HG03439 (cell line): ENCODE results near the gene NBR1.
"Not testable (repeated sequence)": the region's sequence is repeated elsewhere in the genome, so short reads cannot be mapped to it uniquely, and the experiment has no call there.

Experiments used
- ATAC-seq: cut with Tn5 transposase; IDR thresholded peaks from one replicate; pipeline ENCODE4 v1.9.1; 2021; ENCODE audit warnings: mild to moderate bottlenecking, moderate library complexity; ENCODE audit not compliant: unreplicated experiment

Gene NBR1

DNA sequence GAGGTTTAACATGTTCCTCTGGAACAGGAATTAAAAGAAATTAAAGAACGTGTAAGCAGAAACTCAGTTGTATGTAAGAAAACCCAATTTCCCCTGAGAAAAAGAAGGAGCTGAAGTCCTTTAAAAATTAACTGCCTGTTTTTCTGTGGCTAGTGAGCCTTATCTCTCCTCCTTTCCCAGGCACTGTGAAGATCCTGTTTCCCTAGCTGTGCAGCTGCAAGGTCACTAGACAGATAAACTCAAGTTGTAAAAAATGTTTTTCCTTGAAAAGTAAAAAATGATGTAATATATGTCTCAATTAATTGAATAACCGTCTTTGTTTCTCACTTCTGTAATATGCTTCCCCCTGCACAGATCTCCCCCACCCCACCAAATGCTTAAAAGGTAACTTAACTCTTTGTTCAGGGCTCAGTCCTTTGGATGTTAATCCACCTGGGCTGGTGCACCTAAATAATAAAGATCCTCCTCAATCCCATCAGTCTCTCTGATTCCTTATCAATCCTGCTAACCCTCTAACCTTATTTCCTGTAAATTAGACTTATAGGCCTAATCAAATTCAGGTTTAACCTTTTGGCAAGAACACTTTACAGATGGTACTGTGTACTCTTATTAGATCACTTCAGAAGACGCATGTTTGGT is 17.7 kb upstream of the NBR1 start:
- ATAC-seq = not testable (repeated sequence)

- no peak for ATAC-seq
Measured at GRCh38 chr17:43155666-43156065, 15.3 kb upstream of the NBR1 start.

GRCh38 chr17:43159232-43159631 is 11.8 kb upstream of the NBR1 start:
- ATAC-seq = not testable (repeated sequence)

DNA sequence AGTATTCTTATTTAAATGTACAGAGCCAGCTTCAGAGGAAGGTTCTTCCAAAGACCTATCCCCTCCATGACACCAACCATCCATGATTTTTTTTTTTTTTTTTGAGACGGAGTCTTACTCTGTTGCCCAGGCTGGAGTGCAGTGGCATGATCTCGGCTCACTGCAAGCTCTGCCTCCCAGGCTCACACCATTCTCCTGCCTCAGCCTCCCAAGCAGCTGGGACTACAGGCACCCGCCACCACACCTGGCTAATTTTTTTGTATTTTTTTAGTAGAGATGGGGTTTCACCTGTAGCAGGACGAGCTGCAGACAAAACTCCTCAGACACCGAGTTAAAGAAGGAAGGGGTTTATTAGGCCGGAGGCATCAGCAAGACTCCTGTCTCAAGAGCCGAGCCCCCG is 11.1 kb upstream of the NBR1 start:
- not testable (repeated sequence) for ATAC-seq

DNA sequence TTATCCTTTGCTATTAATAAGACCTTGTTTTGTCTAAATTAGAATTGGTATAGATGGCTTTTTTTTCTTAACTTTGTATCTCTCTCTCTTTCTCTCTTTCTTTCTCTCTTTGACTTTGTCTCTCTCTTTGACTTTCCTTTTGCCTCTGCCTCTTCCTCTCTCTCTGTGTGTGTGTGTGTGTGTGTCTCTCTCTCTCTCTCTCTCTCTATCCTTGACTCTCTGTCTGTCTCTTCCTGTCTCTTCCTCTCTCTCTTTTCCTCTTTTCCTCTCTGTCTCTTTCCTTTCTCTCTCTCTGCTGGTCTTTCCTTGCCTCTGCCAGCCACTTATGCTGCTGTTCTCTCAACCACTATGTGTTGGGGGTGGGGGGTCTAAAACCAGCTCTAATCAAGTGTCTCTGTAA is 5.0 kb upstream of the NBR1 start:
- ATAC-seq = not testable (repeated sequence)

- peak; percentile 25 for ATAC-seq
Measured at GRCh38 chr17:43169561-43170139, 1.4 kb upstream of the NBR1 start.

DNA sequence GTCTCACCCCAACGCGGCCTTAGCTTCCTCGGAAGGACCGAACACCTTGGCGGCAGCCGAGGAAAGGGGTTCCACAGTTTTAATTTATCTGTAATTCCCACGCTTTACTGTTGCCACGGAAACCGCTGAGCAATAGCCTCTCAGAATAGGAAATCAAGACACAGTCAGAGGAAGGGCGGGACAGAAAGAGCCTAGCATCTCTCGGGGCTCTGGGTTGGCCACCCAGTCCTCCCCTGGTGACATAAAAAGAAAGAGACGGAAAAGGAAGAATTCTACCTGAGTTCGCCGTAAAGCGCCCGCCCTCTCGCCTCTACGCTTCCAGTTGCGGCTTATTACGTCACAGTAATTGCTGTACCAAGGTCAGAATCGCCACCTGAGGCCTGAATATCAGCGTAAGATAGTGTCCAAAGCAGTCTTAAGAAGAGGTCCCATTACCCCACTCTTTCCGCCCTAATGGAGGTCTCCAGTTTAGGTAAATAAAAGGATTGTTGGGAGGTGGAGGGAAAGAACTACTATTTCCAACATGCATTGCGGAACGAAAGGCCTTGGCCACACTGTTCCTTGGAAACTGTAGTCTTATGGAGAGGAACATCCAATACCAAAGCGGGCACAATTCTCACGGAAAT is 761 bp upstream of the NBR1 start:
- peak; percentile 74 for ATAC-seq

DNA sequence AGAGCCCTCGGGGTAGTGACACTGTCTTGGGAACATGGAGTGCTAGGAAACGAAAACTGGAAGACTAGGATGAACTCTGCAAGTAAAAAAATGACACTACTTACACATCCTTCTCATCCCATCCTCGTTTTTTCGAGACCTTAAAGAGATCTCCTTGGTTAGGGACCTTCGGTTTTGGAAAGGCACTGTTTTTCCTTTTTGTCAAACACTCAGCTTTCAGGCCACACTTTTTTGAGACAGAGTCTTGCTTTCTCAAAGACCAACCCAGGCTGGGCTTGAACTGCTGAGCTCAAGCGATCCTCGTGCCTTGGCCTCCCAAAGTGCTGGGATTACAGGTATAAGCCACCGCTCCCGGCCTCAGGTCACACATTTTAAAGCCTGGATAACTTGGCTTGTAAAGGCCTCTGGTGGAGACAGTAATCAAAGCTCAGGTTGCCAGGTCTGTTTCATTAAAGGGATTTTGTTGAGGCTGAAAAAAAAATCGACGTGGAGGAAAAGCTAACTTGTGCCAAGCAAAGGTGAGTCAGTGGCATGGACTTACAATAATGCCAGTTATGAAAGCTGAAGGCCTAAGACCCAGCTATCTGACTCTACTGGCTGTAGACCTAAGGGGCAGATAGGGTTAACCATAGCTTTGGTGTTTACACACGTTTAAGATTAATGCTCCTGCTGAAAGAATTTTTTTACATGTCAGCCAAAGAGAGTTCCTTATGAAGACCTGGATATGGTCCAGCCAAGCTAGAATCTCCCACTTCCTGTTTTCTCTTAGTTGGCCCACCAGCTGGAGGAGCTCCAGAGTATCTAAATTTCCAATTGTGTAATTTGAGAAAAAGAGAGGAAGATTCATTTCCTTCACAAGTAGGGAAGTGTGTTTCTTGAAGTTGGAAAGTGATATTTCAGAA is 823 bp downstream of the NBR1 start:
- no peak for ATAC-seq

GRCh38 chr17:43175213-43176118 is 4.5 kb downstream of the NBR1 start:
- ATAC-seq = no peak

- no peak for ATAC-seq
Measured at GRCh38 chr17:43176119-43176570, 5.1 kb downstream of the NBR1 start.

- ATAC-seq = no peak
Measured at GRCh38 chr17:43183921-43184320, 12.9 kb downstream of the NBR1 start.

GRCh38 chr17:43186656-43187055 is 15.6 kb downstream of the NBR1 start:
- not testable (repeated sequence) for ATAC-seq

DNA sequence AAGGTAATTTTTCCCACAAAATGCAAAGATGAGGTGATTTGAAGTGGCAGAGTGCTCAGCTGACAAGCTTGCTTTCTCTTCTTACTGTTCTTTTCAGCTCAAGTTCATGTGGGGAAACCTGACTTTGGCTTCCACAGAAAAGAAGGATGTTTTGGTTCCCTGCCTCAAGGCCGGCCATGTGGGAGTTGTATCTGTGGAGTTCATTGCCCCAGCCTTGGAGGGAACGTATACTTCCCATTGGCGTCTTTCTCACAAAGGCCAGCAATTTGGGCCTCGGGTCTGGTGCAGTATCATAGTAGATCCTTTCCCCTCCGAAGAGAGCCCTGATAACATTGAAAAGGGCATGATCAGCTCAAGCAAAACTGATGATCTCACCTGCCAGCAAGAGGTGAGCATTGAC is 22.2 kb downstream of the NBR1 start:
- ATAC-seq = no peak

- ATAC-seq = no peak
Measured at GRCh38 chr17:43199633-43200032, 28.6 kb downstream of the NBR1 start.

- no peak for ATAC-seq
Measured at GRCh38 chr17:43200127-43200526, 29.1 kb downstream of the NBR1 start.

DNA sequence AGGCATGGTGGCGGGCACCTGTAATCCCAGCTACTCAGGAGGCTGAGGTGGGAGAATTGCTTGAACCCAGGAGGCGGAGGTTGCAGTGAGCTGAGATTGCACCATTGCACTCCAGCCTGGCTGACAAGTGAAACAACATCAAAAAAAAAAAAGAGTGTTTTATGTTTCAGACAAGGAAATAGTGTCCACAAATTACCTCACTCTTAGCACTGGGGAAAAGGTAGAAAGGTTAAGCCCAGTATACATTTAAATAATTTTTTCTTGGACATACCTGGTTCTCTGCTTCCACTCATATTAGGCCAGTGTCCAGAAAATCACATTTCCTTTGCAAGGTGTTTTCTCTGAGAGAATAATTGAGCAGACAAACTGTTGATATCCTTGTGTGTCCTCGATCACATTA is 32.0 kb downstream of the NBR1 start:
- ATAC-seq = not testable (repeated sequence)

DNA sequence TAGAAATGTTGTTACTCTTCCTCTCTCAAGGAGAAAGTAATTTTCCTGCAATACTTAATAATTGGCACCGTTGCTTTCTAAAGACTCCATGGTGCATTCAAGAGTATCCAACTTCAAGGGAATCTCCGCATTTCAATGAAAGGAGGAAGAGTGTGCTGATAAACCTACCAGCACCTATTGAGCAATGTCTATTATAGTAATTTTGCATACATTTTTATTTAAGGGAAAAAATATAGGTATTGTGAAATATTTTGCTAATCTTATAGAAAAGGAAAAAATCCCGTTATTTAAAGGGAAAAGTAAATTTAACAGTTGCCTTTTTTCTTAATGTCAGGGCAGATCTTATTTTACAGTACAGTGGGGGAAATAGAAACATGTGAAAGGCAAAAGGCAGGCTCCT is 39.6 kb downstream of the NBR1 start:
- no peak for ATAC-seq

GRCh38 chr17:43211123-43211479 is 40.1 kb downstream of the NBR1 start:
- no peak for ATAC-seq

GRCh38 chr17:43211480-43212402 is 40.7 kb downstream of the NBR1 start, which contains the start of gene TMEM106A:
TSS of gene TMEM106A (plus strand) at chr17:43211875. CDS start at chr17:43213042, 1,167 bp downstream.
- peak; percentile 74 for ATAC-seq
